ENCODE results near the gene OS9.

The OS9 gene

DNA sequence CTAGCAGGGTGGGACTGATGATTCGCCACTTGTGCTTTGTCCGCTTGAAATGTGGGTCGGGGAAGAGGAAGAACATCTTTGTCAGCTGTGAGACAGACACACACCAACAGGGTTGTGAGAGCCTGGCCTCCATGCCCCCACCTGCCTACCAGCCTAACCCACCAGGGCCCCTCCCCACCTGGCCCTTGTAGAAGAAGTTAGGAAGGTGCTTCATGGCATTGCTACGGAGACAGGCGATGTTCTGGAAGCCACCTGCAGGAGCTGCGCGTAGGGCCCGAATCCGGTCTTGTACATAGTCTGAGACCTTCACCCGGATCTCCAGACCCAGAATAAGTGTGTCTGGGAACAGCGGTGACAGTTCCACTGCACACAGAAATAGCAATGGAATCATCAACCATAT lies 75.7 kb downstream of the OS9 start:
- no peak for DNase-seq

DNA sequence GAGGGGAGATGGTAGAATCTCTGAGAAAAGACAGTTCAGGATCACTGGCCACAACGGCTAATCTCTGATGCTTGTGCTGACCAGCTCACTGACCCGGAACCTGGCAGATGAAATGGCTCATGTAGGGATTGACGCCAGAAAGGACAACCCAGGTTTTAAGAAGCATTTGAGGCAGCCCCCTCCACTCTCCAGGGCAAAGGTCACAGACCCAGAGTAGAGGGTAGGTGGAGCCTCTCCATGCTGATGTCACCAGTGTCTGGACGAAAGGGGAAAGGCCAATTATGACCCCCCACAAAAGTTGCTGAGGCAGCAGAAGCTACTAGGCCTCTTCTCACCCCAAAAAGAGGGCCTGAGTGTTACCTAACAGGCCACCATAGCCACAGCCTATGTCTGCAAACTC lies 76.8 kb downstream of the OS9 start:
- DNase-seq, result no peak
